ENCODE data around the gene SLC49A3.
"Not testable (repeated sequence)": the region's sequence is repeated elsewhere in the genome, so short reads cannot be mapped to it uniquely, and the experiment has no call there.

The SLC49A3 gene

DNA sequence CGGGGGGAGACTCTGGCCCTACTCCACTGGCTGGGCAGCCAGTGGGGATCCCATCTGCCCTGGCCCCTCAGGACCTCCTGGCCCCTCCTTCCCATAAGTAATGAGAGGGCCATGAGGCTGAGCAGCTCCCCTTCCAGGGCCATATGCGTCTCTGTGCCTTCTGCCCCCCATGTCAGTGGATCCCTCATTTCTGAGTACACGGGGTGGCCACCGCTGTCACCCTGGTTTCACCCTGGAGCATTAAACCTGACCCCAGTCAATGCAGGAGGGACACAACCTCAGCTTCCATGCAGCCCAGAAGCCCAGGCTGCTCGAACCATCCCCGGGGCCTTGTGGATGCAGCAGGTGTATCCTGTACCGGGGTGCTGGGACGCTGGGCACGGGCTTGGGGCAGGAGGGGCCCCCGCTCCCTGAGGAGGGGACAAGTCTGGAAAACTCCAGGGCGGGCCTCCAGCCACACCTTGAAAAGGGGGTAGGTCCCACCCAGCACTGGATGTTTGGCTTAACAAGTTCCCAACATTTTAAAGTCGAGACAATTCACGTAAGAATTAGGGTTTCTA, 39.1 kb downstream of the SLC49A3 start:
- in situ Hi-C loops (cut with MboI; ENCODE audit: low sequenced_read_pairs) = no loop called here
- no peaks in the 10 kb centered on the region for H3K4me1 ChIP-seq

GRCh38 chr4:649293-649625, 39.7 kb downstream of the SLC49A3 start:
- H3K27me3 ChIP-seq (ENCODE audit: low read depth) = no peaks in the 10 kb centered on the region
- no peak for DNase-seq (ENCODE audit: low spot score in 2 of 2)
- no peaks in the 10 kb centered on the region for H3K4me1 ChIP-seq
- in situ Hi-C loops (cut with MboI; ENCODE audit: low sequenced_read_pairs) = no loop called here
- H3K4me3 ChIP-seq = no peak overlapping the region
- no peaks in the 10 kb centered on the region for H3K36me3 ChIP-seq (replicated peaks)
- H3K9me3 ChIP-seq = 0 out of 2 replicates have a peak, but pooled peaks cover 2% of the 10 kb centered on the region

More for the DNA sequence above, 39.1 kb downstream of the SLC49A3 start:
- no peak for DNase-seq (ENCODE audit: low spot score in 2 of 2)
- no peaks in the 10 kb centered on the region for H3K36me3 ChIP-seq (replicated peaks)
- no peak overlapping the region for H3K4me3 ChIP-seq
- H3K27me3 ChIP-seq (ENCODE audit: low read depth) = no peaks in the 10 kb centered on the region
- H3K9me3 ChIP-seq = 0 out of 2 replicates have a peak, but pooled peaks cover 2% of the 10 kb centered on the region

DNA sequence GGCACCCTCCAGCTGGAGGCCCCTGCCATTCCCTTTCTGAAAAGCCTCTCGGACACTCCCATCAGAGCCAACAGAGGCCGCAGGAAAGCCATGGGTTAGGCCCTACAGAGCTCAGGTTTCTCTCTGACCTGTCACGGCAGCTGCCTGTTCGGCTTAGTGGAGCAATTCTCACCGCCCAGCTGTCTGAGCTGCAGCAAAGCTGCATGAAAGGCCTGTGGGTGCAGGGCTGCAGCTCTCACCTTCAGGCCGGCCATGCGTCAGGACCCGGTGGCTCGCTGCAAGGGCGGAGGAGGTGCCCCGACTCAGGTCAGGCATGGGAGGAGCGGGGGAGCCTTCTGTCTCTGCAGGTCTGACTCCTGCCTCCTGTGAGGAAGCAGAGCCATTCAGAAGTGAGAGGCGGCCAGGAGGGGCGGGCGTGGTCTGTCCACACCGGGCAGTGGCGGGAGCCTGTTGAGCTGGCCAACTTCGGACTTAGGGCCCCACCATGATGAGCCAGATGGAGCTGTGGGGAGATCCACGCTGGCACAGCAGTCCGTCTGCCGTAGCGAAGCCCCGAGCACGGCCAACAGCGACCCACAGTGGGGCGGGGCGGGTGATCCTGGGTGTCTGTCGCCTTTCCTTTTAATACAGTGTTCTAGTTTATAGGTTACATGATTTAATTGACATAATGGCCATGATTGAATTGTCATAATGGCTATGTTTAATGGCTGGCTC, 40.2 kb downstream of the SLC49A3 start:
- in situ Hi-C loops (cut with MboI; ENCODE audit: low sequenced_read_pairs) = no loop called here
- H3K4me1 ChIP-seq = no peaks in the 10 kb centered on the region
- H3K36me3 ChIP-seq (replicated peaks) = no peaks in the 10 kb centered on the region
- no peak for DNase-seq (ENCODE audit: low spot score in 2 of 2)
- no peaks in the 10 kb centered on the region for H3K27me3 ChIP-seq (ENCODE audit: low read depth)
- H3K9me3 ChIP-seq = 0 out of 2 replicates have a peak, but pooled peaks cover 2% of the 10 kb centered on the region
- H3K4me3 ChIP-seq = no peak overlapping the region

DNA sequence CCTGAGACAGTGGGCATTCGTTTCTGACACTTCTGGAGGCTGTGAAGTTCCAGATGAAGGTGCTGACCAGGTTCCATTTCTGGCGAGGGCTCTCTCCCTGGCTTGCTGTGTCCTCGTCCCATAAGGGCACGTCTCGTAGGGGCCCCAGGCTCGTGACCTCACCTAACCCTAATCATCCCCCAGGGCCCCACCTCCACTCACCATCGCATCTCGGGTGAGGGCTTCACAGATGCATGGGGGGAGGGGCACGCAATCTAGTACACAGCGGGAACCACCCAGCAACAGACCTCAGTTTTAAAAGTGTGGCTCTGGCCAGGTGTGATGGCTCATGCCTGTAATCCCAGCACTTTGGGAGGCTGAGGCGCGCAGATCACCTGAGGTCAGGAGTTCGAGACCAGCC, 41.5 kb downstream of the SLC49A3 start:
- in situ Hi-C loops (cut with MboI; ENCODE audit: low sequenced_read_pairs) = no loop called here
- Histone ChIP-seq H3K4me1 (no peaks in the 10 kb centered on the region), H3K9me3 (no peaks in the 10 kb centered on the region), H3K36me3 (replicated peaks) (no peaks in the 10 kb centered on the region), H3K4me3 (no peak overlapping the region), H3K27me3 (ENCODE audit: low read depth) (peaks cover 2% of the 10 kb centered on the region; the same call in 1 of the 2 replicates)
- DNase-seq (ENCODE audit: low spot score in 2 of 2) = no peak

DNA sequence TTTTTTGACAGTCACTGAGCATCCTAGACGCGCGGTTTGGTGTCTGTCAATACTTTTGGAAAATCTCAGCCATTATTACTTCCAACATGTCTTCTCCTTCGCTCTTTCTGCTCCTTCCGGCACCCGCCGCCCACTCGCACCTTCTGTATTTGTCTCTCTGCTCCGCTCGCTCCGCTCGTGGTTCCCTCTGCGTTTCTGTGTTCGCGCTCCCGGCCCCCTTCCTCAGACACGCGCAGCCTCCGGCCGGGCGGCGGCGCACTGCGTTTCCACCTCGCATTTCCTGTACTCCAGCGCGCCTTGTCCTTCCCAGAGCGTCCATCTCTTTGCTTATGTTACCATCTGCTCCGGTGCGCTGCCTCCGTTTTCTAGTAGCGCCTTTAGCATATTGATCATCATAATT, 42.5 kb downstream of the SLC49A3 start:
- H3K36me3 ChIP-seq (replicated peaks) = no peaks in the 10 kb centered on the region
- no peaks in the 10 kb centered on the region for H3K4me1 ChIP-seq
- H3K9me3 ChIP-seq = no peaks in the 10 kb centered on the region
- in situ Hi-C loops (cut with MboI; ENCODE audit: low sequenced_read_pairs) = no loop called here
- no peak for DNase-seq (ENCODE audit: low spot score in 2 of 2)
- H3K27me3 ChIP-seq (ENCODE audit: low read depth) = peaks cover 2% of the 10 kb centered on the region; the same call in 1 of the 2 replicates
- H3K4me3 ChIP-seq = no peak overlapping the region

- H3K4me3 ChIP-seq; DNase-seq (ENCODE audit: low spot score in 2 of 2); H3K36me3 ChIP-seq (replicated peaks); H3K4me1 ChIP-seq; in situ Hi-C loops (cut with MboI; ENCODE audit: low sequenced_read_pairs); H3K27me3 ChIP-seq (ENCODE audit: low read depth); H3K9me3 ChIP-seq: not testable (repeated sequence)
Measured at GRCh38 chr4:642366-642765, 46.6 kb downstream of the SLC49A3 start.

DNA sequence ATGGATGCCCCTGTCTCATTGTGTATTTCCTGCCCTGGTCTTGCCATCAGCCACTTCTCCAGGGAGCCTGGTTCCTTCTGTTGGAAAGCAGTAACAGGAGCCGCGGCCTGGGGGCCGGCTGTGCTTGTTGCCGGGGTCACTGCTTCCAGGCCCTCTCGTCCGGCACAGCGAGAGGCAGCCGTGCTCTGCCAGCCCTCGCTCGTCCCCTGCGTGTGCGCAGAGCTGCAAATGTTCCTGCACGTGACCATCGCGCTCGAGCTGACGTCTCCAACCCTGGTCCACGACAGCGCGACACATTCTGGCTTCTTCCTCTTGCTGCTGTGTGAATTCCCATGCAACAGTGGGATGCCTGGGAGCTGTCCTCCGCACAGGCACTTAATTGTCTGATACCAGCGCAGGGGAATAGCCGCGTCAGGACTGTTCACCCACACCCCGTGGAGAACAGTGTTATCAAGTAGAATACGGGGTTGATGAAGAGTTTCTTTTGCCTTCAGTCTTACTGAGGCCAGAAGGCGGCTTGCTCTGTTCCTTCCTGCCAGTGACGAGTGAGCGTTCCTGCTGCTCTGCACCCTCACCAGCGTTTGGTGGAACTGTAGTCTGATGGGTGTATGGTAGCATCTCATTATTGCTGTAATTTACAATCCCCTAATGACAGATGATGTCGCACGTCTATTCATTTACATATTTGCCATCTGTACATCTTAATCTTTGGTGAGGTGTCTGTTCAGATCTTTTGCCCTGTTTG, 51.2 kb downstream of the SLC49A3 start:
- H3K36me3 ChIP-seq (replicated peaks) = no peaks in the 10 kb centered on the region
- H3K4me1 ChIP-seq = no peaks in the 10 kb centered on the region
- H3K4me3 ChIP-seq = no peak overlapping the region
- H3K9me3 ChIP-seq = no peaks in the 10 kb centered on the region
- no peak for DNase-seq (ENCODE audit: low spot score in 2 of 2)
- in situ Hi-C loops (cut with MboI; ENCODE audit: low sequenced_read_pairs) = no loop called here
- no peaks in the 10 kb centered on the region for H3K27me3 ChIP-seq (ENCODE audit: low read depth)

DNA sequence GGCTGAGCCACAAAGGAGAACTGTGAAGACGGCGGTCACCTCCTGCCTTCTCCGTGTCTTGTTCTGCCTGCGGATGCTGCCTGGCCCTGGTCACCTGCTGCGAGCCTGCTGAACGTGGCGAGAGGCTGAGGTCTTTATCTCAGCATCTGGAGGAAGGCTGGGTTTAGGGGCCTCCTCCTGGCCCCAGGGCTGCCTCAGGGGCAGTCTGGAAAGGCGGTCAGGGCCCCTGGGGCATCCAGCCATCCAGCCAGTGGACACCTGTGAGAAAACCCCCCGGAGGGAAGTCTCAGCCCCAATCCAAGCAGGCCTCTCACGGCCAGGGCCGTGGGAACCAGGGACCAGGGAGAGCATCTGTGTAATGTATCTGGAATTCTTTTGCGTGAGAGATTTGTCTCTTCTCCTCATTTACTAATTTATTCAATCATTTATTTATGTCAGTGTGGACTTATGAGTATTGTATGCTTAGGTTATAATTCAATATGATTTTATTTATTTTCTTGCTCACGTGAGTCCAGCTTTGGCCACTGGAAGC, 52.3 kb downstream of the SLC49A3 start:
- Histone ChIP-seq H3K4me1 (no peaks in the 10 kb centered on the region), H3K4me3 (no peak overlapping the region), H3K9me3 (no peaks in the 10 kb centered on the region), H3K36me3 (replicated peaks) (no peaks in the 10 kb centered on the region), H3K27me3 (ENCODE audit: low read depth) (no peaks in the 10 kb centered on the region)
- in situ Hi-C loops (cut with MboI; ENCODE audit: low sequenced_read_pairs) = no loop called here
- no peak for DNase-seq (ENCODE audit: low spot score in 2 of 2)

DNA sequence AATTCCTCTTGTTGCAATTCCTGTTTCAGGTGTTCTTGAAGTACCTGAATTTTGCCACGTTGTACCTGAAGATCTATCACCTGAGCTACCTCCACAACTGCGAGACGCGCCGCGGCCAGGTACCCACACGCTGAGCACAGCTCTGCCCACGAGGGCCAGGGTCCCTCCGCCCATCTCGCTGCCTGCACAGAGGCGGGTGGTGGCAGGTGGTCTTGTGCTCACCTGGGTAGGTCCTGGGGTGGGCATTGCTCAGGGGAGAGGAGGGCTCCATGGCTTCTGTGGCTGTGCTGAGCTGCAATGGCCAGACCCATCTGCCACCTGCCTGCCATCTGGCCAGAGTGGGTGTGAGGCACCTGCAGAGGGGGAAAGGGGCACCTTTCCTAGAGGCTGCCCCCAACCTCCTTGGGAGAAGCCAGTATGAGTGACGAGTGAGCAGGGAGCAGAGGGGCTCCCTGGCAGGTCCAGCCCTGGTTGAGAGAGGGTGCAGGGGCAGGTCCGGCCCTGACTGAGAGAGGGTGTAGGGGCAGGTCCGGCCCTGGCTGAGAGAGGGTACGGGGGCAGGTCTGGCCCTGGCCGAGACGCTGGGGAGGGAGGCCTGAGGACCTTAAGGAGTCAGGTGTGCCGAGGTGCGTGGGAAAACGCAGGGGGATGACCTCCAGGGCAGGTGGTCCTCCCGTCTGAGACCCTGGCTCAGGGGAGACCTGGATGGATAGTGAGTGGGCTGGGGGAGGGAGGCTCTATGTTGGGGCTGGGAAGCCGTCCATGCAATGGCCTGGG, 52.9 kb downstream of the SLC49A3 start:
- Histone ChIP-seq H3K9me3 (no peaks in the 10 kb centered on the region), H3K4me3 (no peak overlapping the region), H3K4me1 (no peaks in the 10 kb centered on the region), H3K27me3 (ENCODE audit: low read depth) (no peaks in the 10 kb centered on the region), H3K36me3 (replicated peaks) (no peaks in the 10 kb centered on the region)
- DNase-seq (ENCODE audit: low spot score in 2 of 2) = no peak
- in situ Hi-C loops (cut with MboI; ENCODE audit: low sequenced_read_pairs) = no loop called here

DNA sequence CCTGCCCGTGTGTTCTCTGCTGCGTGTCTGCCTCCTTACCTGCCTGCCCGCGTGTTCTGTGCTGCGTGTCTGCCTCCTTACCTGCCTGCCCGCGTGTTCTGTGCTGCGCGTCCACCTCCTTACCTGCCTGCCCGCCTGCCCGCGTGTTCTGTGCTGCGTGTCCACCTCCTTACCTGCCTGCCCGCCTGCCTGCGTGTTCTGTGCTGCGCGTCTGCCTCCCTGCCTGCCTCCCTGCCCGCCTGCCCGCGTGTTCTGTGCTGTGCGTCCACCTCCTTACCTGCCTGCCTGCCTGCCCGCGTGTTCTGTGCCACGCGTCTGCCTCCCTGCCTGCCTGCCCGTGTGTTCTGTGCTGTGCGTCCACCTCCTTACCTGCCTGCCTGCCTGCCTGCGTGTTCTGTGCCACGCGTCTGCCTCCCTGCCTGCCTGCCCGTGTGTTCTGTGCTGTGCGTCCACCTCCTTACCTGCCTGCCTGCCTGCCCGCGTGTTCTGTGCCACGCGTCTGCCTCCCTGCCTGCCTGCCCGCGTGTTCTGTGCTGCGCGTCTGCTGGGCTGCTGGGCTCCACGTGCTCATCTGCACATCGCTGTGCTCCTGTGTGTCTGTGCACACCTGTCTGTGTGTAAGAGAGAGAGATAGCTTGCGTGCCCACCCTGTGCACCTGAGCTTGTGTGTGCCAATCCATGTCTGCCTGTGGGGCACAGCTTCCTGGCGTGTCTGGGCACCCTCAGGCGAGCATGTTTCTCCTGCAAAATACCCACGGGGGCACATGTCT, 53.7 kb downstream of the SLC49A3 start:
- in situ Hi-C loops (cut with MboI; ENCODE audit: low sequenced_read_pairs) = not testable (repeated sequence)

GRCh38 chr4:634599-634985, 54.4 kb downstream of the SLC49A3 start:
- in situ Hi-C loops (cut with MboI; ENCODE audit: low sequenced_read_pairs) = no loop called here
- no peaks in the 10 kb centered on the region for H3K36me3 ChIP-seq (replicated peaks)
- H3K27me3 ChIP-seq (ENCODE audit: low read depth) = no peaks in the 10 kb centered on the region
- H3K4me1 ChIP-seq = no peaks in the 10 kb centered on the region
- DNase-seq (ENCODE audit: low spot score in 2 of 2) = no peak
- H3K9me3 ChIP-seq = no peaks in the 10 kb centered on the region
- H3K4me3 ChIP-seq = no peak overlapping the region

More for the DNA sequence above, 53.7 kb downstream of the SLC49A3 start:
- H3K36me3 ChIP-seq (replicated peaks); H3K9me3 ChIP-seq; DNase-seq (ENCODE audit: low spot score in 2 of 2); H3K4me3 ChIP-seq; H3K27me3 ChIP-seq (ENCODE audit: low read depth); H3K4me1 ChIP-seq: not testable (repeated sequence)

GRCh38 chr4:633976-634598, 54.9 kb downstream of the SLC49A3 start:
- no peaks in the 10 kb centered on the region for H3K9me3 ChIP-seq
- H3K4me1 ChIP-seq = no peaks in the 10 kb centered on the region
- no peaks in the 10 kb centered on the region for H3K36me3 ChIP-seq (replicated peaks)
- H3K27me3 ChIP-seq (ENCODE audit: low read depth) = no peaks in the 10 kb centered on the region
- no peak overlapping the region for H3K4me3 ChIP-seq
- no peak for DNase-seq (ENCODE audit: low spot score in 2 of 2)
- in situ Hi-C loops (cut with MboI; ENCODE audit: low sequenced_read_pairs) = no loop called here

- Histone ChIP-seq H3K36me3 (replicated peaks) (no peaks in the 10 kb centered on the region), H3K4me1 (no peaks in the 10 kb centered on the region), H3K4me3 (no peak overlapping the region), H3K9me3 (no peaks in the 10 kb centered on the region), H3K27me3 (ENCODE audit: low read depth) (no peaks in the 10 kb centered on the region)
- in situ Hi-C loops (cut with MboI; ENCODE audit: low sequenced_read_pairs) = no loop called here
- DNase-seq (ENCODE audit: low spot score in 2 of 2) = no peak
Measured at GRCh38 chr4:633406-633805, 55.5 kb downstream of the SLC49A3 start.
